HG03565 (cell line): Measurements from ENCODE around the gene GPRC5D.

Experiments used
- ATAC-seq: cut with Tn5 transposase; IDR thresholded peaks from one replicate; pipeline ENCODE4 v1.9.1; 2021; ENCODE audit warnings: mild to moderate bottlenecking, moderate library complexity; ENCODE audit not compliant: unreplicated experiment

Gene GPRC5D

GRCh38 chr12:12909228-12909994 is 42.6 kb downstream of the GPRC5D start:
- ATAC-seq, result no peak

GRCh38 chr12:12908711-12909110 is 43.3 kb downstream of the GPRC5D start:
- no peak for ATAC-seq

- no peak for ATAC-seq
Measured at GRCh38 chr12:12908252-12908651, 43.7 kb downstream of the GPRC5D start.

DNA sequence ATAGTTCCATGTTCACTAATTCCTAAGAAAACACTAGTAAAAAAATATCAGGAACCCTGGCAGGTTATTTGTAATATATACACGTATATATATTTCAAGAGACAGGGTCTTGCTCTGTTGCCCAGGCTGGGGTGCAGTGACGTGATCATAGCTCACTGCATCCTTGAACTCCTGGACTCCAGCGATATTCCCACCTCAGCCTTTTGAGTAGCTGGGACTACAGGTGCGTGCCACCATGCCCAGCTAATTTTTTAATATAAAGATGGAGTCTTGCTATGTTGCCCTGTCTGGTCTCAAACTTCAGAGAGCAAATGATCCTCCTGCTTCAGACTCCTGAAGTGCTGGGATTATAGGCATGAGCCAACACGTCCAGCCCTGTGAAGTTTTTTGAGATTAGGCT is 44.4 kb downstream of the GPRC5D start:
- no peak for ATAC-seq

- no peak for ATAC-seq
Measured at GRCh38 chr12:12903642-12904609, 48.0 kb downstream of the GPRC5D start.

DNA sequence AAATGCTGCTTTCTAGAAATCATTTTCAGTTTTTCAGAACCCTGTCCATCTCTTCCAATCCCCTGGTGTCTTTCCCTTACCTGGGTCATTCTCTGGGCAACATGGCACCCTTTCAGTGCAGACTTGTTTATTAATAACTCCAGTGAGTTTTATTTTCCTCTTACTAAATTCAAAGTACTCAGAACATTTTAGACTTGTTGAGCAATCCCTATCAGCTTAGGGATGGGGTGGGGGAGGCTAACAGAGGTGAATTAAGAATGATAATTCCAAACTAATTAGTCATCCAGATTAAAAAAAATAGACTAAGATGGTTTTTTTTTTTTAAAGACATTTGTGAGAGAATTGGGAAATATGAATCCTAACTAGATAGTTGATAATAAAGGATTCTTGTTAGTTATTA is 49.9 kb downstream of the GPRC5D start:
- no peak for ATAC-seq

GRCh38 chr12:12901158-12901791 is 50.7 kb downstream of the GPRC5D start:
- ATAC-seq, result no peak

DNA sequence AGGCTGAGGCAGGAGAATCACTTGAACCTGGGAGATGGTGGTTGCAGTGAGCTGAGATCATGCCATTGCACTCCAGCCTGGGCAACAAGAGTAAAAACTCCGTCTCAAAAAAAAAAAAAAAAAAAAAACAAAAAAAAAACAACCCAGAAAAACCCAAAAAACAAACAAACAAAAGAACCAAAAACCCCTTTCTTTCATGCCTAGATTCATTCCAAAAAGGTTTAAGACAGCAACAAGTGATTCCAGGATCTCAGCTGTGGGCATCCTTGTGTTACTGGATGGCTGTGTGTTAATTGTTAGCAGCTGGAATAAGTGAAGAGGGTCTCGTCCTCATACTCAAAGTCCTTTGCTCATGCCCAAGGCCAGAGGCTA is 51.2 kb downstream of the GPRC5D start:
- ATAC-seq, result no peak

- ATAC-seq, result peak; percentile 95
Measured at GRCh38 chr12:12899530-12900380, 52.2 kb downstream of the GPRC5D start.

GRCh38 chr12:12898911-12899511 is 53.0 kb downstream of the GPRC5D start:
- ATAC-seq, result no peak

DNA sequence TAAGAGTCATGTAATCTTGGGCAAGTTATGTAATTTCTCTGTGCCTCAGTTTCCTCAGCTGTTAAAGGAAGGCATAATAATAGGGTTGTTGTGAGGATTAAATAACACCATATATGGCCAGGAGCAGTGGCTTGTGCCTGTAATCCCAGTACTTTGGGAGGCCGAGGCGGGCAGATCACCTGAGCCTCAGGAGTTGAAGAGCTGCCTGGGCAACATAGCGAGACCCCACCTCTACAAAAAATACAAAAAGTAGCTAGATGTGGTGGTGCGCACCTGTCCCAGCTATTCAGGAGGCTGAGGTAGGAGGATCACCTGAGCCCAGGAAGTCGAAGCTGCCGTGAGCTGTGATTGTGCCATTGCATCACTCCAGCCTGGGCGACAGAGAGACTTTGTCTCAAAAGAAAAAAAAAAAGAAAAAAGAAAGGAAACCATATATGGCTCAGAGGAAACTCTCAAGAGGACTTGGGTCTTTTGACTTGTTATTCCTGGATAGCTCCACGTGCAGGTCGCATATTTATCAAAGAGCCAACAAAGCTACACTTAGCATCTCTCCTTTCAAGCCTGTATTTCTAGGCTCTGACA is 53.7 kb downstream of the GPRC5D start:
- no peak for ATAC-seq

- ATAC-seq, result no peak
Measured at GRCh38 chr12:12897302-12897701, 54.7 kb downstream of the GPRC5D start.

DNA sequence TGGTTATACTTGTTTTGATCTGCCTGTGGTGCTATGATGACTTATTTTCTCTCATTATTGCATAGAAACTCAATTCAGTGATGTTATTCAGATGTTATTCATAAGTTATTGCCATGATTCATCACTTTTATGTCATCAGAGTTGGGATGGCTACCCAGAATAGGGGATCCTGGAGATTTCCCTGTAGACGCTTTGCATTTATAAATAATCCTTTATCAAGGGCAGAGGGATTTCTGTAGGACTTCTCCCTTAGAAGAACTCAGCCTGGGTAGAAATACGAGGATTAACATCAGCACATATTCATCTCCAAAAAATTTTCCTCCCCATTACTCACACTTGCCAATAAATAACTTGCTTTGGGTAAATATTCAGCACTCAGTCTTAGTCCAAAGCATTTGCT is 55.7 kb downstream of the GPRC5D start:
- no peak for ATAC-seq

DNA sequence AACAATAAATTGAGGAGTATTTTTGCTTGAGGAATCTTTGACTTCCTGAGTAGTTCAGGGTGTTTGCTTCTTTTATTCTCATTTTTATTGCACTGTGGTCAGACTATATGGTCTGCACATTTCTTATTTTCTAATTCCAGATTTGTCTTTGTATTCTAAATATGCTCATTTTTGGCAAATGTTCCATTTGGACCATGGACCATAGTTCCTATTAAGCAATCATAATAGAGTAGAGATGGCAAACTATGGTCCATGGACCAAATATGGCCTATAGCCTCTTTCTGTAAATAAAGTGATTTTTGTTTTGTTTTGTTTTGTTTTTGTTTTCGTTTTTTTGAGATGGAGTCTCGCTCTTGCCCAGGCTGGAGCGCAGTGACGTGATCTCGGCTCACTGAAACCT is 58.5 kb downstream of the GPRC5D start:
- no peak for ATAC-seq

GRCh38 chr12:12892681-12893141 is 59.3 kb downstream of the GPRC5D start:
- no peak for ATAC-seq

GRCh38 chr12:12891881-12892355 is 60.1 kb downstream of the GPRC5D start:
- no peak for ATAC-seq

GRCh38 chr12:12891080-12891880 is 60.7 kb downstream of the GPRC5D start, which contains the start of gene GPRC5A:
TSS of gene GPRC5A (plus strand) at chr12:12891562. CDS start at chr12:12908250, 16,688 bp downstream.
- no peak for ATAC-seq
